GM23338 (cell line): ENCODE measurements around the gene DTD1. TPM values are rescaled to one million over a fixed set of nuclear protein-coding genes. Genes with fewer than 3 reads are reported as not detected.
A peak's percentile ranks its signal among the peaks of the same experiment; 100 is the strongest.

ENCODE experiments used
- ATAC-seq: fragments of 200-7000 bp; cut with Tn5 transposase; 3 replicates; pipeline ENCODE4 v1.9.1; 2020
- DNase-seq: peaks from one replicate; pipeline ENCODE4 v3.0.0-alpha.2; 2015; ENCODE audit warnings: low spot score
- H2AFZ ChIP-seq: fragments of 200-600 bp; sonication (generic); 2 replicates; pipeline ENCODE4 v1.8.0; 2016; ENCODE audit warnings: antibody characterized with exemption, mild to moderate bottlenecking, moderate library complexity
- H3F3A ChIP-seq: fragments of 200-600 bp; sonication (generic); replicated peaks from 2 replicates; pipeline ENCODE4 v1.8.0; 2017; ENCODE audit warnings: antibody characterized with exemption, mixed run types, low read depth
- H3K27ac ChIP-seq: fragments of 200-600 bp; sonication (generic); 2 replicates; pipeline ENCODE4 v1.6.1; 2016; ENCODE audit warnings: low read depth
- H3K27me3 ChIP-seq: fragments of 200-600 bp; sonication (generic); 2 replicates; pipeline ENCODE4 v1.8.0; 2016; ENCODE audit warnings: mild to moderate bottlenecking, mixed run types, moderate library complexity; ENCODE audit not compliant: insufficient read depth
- H3K36me3 ChIP-seq: fragments of 200-600 bp; sonication (generic); 2 replicates; pipeline ENCODE4 v1.8.0; 2016; ENCODE audit warnings: mild to moderate bottlenecking; ENCODE audit not compliant: insufficient read depth
- H3K4me1 ChIP-seq: fragments of 200-600 bp; sonication (generic); 2 replicates; pipeline ENCODE4 v1.8.0; 2016; ENCODE audit warnings: mild to moderate bottlenecking, moderate library complexity; ENCODE audit not compliant: insufficient read depth
- H3K4me2 ChIP-seq: fragments of 200-600 bp; sonication (generic); 2 replicates; pipeline ENCODE4 v1.7.1; 2017; ENCODE audit warnings: mixed run types
- H3K4me3 ChIP-seq: fragments of 200-600 bp; sonication (generic); 2 replicates; pipeline ENCODE4 v1.6.1; 2016; ENCODE audit warnings: mixed run types
- H3K79me2 ChIP-seq: fragments of 200-600 bp; sonication (generic); replicated peaks from 2 replicates; pipeline ENCODE4 v1.8.0; 2017; ENCODE audit warnings: mild to moderate bottlenecking; ENCODE audit not compliant: insufficient read depth
- H3K9me2 ChIP-seq: fragments of 200-600 bp; sonication (generic); 2 replicates; pipeline ENCODE4 v1.8.0; 2017; ENCODE audit not compliant: insufficient read depth
- H4K20me1 ChIP-seq: fragments of 200-600 bp; sonication (generic); replicated peaks from 2 replicates; pipeline ENCODE4 v1.8.0; 2017; ENCODE audit warnings: mild to moderate bottlenecking; ENCODE audit not compliant: insufficient read depth
- H3K27ac Mint-ChIP-seq: 2 replicates; pipeline ENCODE4 v1.8.0; 2020; ENCODE audit warnings: inconsistent platforms, mild to moderate bottlenecking, moderate library complexity, mixed read lengths
- H3K27me3 Mint-ChIP-seq: 3 replicates; pipeline ENCODE4 v1.8.0; 2022; ENCODE audit warnings: low read depth, mild to moderate bottlenecking, moderate library complexity, mixed read lengths, inconsistent platforms; ENCODE audit not compliant: insufficient read depth, poor library complexity
- H3K36me3 Mint-ChIP-seq: 3 replicates; pipeline ENCODE4 v1.8.0; 2021; ENCODE audit warnings: low read depth, mild to moderate bottlenecking, inconsistent platforms, moderate library complexity, mixed read lengths
- H3K4me1 Mint-ChIP-seq: 3 replicates; pipeline ENCODE4 v1.8.0; 2020; ENCODE audit warnings: mild to moderate bottlenecking, inconsistent platforms, mixed read lengths
- H3K4me3 Mint-ChIP-seq: 3 replicates; pipeline ENCODE4 v1.8.0; 2021; ENCODE audit warnings: moderate library complexity, mild to moderate bottlenecking, inconsistent platforms, mixed read lengths
- H3K9me3 Mint-ChIP-seq: 3 replicates; pipeline ENCODE4 v1.8.0; 2020; ENCODE audit warnings: moderate library complexity, mild to moderate bottlenecking, inconsistent platforms, mixed read lengths
- CREB1 ChIP-seq: fragments of 250-450 bp; sonication (Bioruptor Pico); IDR thresholded peaks from 2 replicates; pipeline ENCODE4 v1.5.0; 2020; ENCODE audit warnings: low read depth, mild to moderate bottlenecking, moderate library complexity
- ETS1 ChIP-seq: IDR thresholded peaks from 2 replicates; pipeline ENCODE4 v1.6.1; 2016; ENCODE audit warnings: antibody characterized with exemption
- EZH2 ChIP-seq: fragments of 200-600 bp; sonication (generic); IDR thresholded peaks from one replicate; pipeline ENCODE4 v1.8.0; 2017; ENCODE audit warnings: antibody characterized with exemption, mild to moderate bottlenecking, low read depth; ENCODE audit not compliant: unreplicated experiment
- EZH2phosphoT487 ChIP-seq: fragments of 200-600 bp; sonication (generic); IDR thresholded peaks from one replicate; pipeline ENCODE4 v1.8.1; 2018; ENCODE audit warnings: antibody characterized with exemption; ENCODE audit not compliant: unreplicated experiment
- JUNB ChIP-seq: IDR thresholded peaks from one replicate; pipeline ENCODE4 v1.6.1; 2016; ENCODE audit warnings: antibody characterized with exemption; ENCODE audit not compliant: unreplicated experiment
- POLR2AphosphoS5 ChIP-seq: IDR thresholded peaks from 2 replicates; pipeline ENCODE4 v1.6.1; 2016; ENCODE audit warnings: antibody characterized with exemption, low read depth
- REST ChIP-seq: IDR thresholded peaks from one replicate; pipeline ENCODE4 v1.6.1; 2018; ENCODE audit warnings: antibody characterized with exemption; ENCODE audit not compliant: unreplicated experiment
- ZNF114 ChIP-seq: fragments of 250-450 bp; sonication (Bioruptor Pico); IDR thresholded peaks from 2 replicates; pipeline ENCODE4 v1.5.0; 2020; ENCODE audit warnings: mild to moderate bottlenecking, moderate library complexity
- ZNF331 ChIP-seq: fragments of 250-450 bp; sonication (Bioruptor Pico); IDR thresholded peaks from 2 replicates; pipeline ENCODE4 v1.5.0; 2020; ENCODE audit warnings: low read depth, mild to moderate bottlenecking, moderate library complexity
- ZNF462 ChIP-seq: fragments of 250-450 bp; sonication (Bioruptor Pico); IDR thresholded peaks from 2 replicates; pipeline ENCODE4 v1.5.0; 2020; ENCODE audit warnings: mild to moderate bottlenecking, moderate library complexity
- polyA plus RNA-seq: library from polyadenylated mRNA; unstranded; fragments of >200 nt; fragmentation: Nextera tagmentation; extraction: Ambion mirVana; gene quantifications from 2 replicates; pipeline ENCODE4 v1.2.1, GENCODE V29; 2016
- total RNA-seq: library from RNA; depleted of rRNA; stranded (reverse); fragments of >200 nt; shearing (Covaris generic); gene quantifications from 2 replicates; pipeline ENCODE4 v1.2.3, GENCODE V29; 2014

Gene DTD1
- total and polyA plus RNA-seq, 2 experiments from 2014 or later: 69.8 to 74.0 TPM

GRCh38 chr20:18738888-18739287 is 151.0 kb downstream of the DTD1 start:
- TF ChIP-seq ZNF331 (CRISPR knock-in tag) (no peak), POLR2AphosphoS5 (no peak), ETS1 (no peak), ZNF462 (no peak)
- no peaks in the 10 kb centered on the region for H3F3A ChIP-seq
- H4K20me1 ChIP-seq: no peaks in the 10 kb centered on the region; the same call in 1 of the 2 replicates
- H3K4me2 ChIP-seq: no peak overlapping the region
- Mint-ChIP-seq H3K9me3 (no peaks in the 10 kb centered on the region), H3K27me3 (peaks cover 8% of the 10 kb centered on the region), H3K27ac (no peak overlapping the region), H3K4me1 (peaks cover 23% of the 10 kb centered on the region), H3K4me3 (no peak overlapping the region), H3K36me3 (no peaks in the 10 kb centered on the region; the same call in 2 of the 3 replicates)
- DNase-seq: no peak
- no peak for ATAC-seq
- H3K27me3 ChIP-seq: no peaks in the 10 kb centered on the region
- H3K4me1 ChIP-seq: peaks cover 8% of the 10 kb centered on the region
- no peak overlapping the region for H3K4me3 ChIP-seq
- no peak overlapping the region for H2AFZ ChIP-seq
- no peaks in the 10 kb centered on the region for H3K36me3 ChIP-seq
- no peaks in the 10 kb centered on the region for H3K79me2 ChIP-seq
- H3K9me2 ChIP-seq: no peaks in the 10 kb centered on the region
- H3K27ac ChIP-seq: no peak overlapping the region

- H3K4me3 Mint-ChIP-seq: no peak overlapping the region
- DNase-seq (peak; percentile 50), ATAC-seq (peak; percentile 94)
- peaks cover 23% of the 10 kb centered on the region for H3K4me1 Mint-ChIP-seq
- no peak overlapping the region for H2AFZ ChIP-seq
- H3K27me3 Mint-ChIP-seq: peaks cover 8% of the 10 kb centered on the region
- H3K27ac ChIP-seq: no peak overlapping the region
- H3K4me3 ChIP-seq: no peak overlapping the region
- H3K9me3 Mint-ChIP-seq: no peaks in the 10 kb centered on the region
- peaks cover 5% of the 10 kb centered on the region; the same call in 2 of the 3 replicates for H3K36me3 Mint-ChIP-seq
- H4K20me1 ChIP-seq: no peaks in the 10 kb centered on the region; the same call in 1 of the 2 replicates
- no peak overlapping the region for H3K4me2 ChIP-seq
- 0 out of 2 replicates have a peak overlapping the region, but pooled peaks have one; percentile 16 for H3K27ac Mint-ChIP-seq
- no peaks in the 10 kb centered on the region for H3K9me2 ChIP-seq
- H3K4me1 ChIP-seq: peaks cover 8% of the 10 kb centered on the region
- no peaks in the 10 kb centered on the region for H3K79me2 ChIP-seq
- no peaks in the 10 kb centered on the region for H3K36me3 ChIP-seq
- no peaks in the 10 kb centered on the region for H3K27me3 ChIP-seq
- H3F3A ChIP-seq: no peaks in the 10 kb centered on the region
- TF ChIP-seq CREB1: no peak
- TF ChIP-seq ZNF114 (CRISPR knock-in tag): no peak
- no peak for TF ChIP-seq REST
- no peak for TF ChIP-seq EZH2
- no peak for TF ChIP-seq ETS1
- TF ChIP-seq JUNB: no peak
- TF ChIP-seq ZNF331 (CRISPR knock-in tag): no peak
- no peak for TF ChIP-seq POLR2AphosphoS5
- no peak for TF ChIP-seq EZH2phosphoT487
Observed at GRCh38 chr20:18739751-18740166, 151.9 kb downstream of the DTD1 start.
